Ovary (tissue), 3 donors: ENCODE measurements around the gene COX6A1.

Experiments used
- EP300 ChIP-seq: sonication (generic); formaldehyde crosslinking; IDR thresholded peaks from one replicate; pipeline ENCODE4 v1.6.1; 2017; ENCODE audit warnings: antibody characterized with exemption
- POLR2A ChIP-seq: fragments of 450-650 bp; IDR thresholded peaks from one replicate; pipeline ENCODE4 v1.6.1; 2017; ENCODE audit warnings: antibody characterized with exemption, mild to moderate bottlenecking, moderate library complexity
- TF ChIP-seq, protein P1 (sequence below), 3 donors: fragments of 450-650 bp in 2 of 3; fragments of 200-600 bp in 1 of 3; IDR thresholded peaks; one replicate each; pipeline versions ENCODE4 v1.5.1 to v1.8.0; 2016 to 2022; ENCODE audit warnings: antibody characterized with exemption in 3 of 3, mild to moderate bottlenecking in 1 of 3
- donor health status: DM: no; HTN: no; CAD: no.

- no peak for TF ChIP-seq EP300
- TF ChIP-seq, protein P1, sequence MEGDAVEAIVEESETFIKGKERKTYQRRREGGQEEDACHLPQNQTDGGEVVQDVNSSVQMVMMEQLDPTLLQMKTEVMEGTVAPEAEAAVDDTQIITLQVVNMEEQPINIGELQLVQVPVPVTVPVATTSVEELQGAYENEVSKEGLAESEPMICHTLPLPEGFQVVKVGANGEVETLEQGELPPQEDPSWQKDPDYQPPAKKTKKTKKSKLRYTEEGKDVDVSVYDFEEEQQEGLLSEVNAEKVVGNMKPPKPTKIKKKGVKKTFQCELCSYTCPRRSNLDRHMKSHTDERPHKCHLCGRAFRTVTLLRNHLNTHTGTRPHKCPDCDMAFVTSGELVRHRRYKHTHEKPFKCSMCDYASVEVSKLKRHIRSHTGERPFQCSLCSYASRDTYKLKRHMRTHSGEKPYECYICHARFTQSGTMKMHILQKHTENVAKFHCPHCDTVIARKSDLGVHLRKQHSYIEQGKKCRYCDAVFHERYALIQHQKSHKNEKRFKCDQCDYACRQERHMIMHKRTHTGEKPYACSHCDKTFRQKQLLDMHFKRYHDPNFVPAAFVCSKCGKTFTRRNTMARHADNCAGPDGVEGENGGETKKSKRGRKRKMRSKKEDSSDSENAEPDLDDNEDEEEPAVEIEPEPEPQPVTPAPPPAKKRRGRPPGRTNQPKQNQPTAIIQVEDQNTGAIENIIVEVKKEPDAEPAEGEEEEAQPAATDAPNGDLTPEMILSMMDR (IDR thresholded peaks at IDR 0.05), result no peak
- no peak for TF ChIP-seq POLR2A
These were observed 6.8 kb downstream of the COX6A1 start for GRCh38 chr12:120444676-120445075.
